Upper lobe of left lung (tissue), 6 donors: ENCODE measurements around the gene KCTD1. TPM values are rescaled to one million over a fixed set of nuclear protein-coding genes. Genes with fewer than 3 reads are reported as not detected.

ENCODE experiments used
- ATAC-seq, 2 donors: fragments of 200-7000 bp; cut with Tn5 transposase; one replicate each; pipeline ENCODE4 v1.9.1; 2022; ENCODE audit warnings: mild to moderate bottlenecking in 2 of 2, moderate library complexity in 2 of 2; ENCODE audit not compliant: low FRiP score in 2 of 2
- DNase-seq, 2 donors: peaks; one replicate each; pipeline ENCODE4 v3.0.0-alpha.2; 2019 to 2020
- H3K27ac ChIP-seq, 4 donors: fragments of 200-600 bp; sonication (generic); one replicate each; pipeline ENCODE4 v1.5.1; 2016 to 2019
- H3K27me3 ChIP-seq, 4 donors: fragments of 200-600 bp; sonication (generic); one replicate each; pipeline ENCODE4 v1.5.1; 2017 to 2019
- H3K36me3 ChIP-seq, 4 donors: fragments of 200-600 bp; sonication (generic); one replicate each; pipeline ENCODE4 v1.5.1; 2016 to 2019
- H3K4me1 ChIP-seq, 4 donors: fragments of 200-600 bp; sonication (generic); one replicate each; pipeline ENCODE4 v1.5.1; 2018 to 2019
- H3K4me3 ChIP-seq, 4 donors: fragments of 200-600 bp; sonication (generic); one replicate each; pipeline ENCODE4 v1.5.1; 2017 to 2019; ENCODE audit warnings: mild to moderate bottlenecking in 2 of 4, moderate library complexity in 1 of 4
- H3K9me3 ChIP-seq, 4 donors: fragments of 200-600 bp; sonication (generic); one replicate each; pipeline ENCODE4 v1.5.1; 2018 to 2019
- CTCF ChIP-seq, 6 experiments: fragments of 450-650 bp in 4 of 6; fragments of 200-600 bp in 2 of 6; sonication (generic) in 2 of 6; IDR thresholded peaks; one replicate each; pipeline ENCODE4 v1.5.1; 2016 to 2019; ENCODE audit warnings: antibody characterized with exemption in 6 of 6
- EP300 ChIP-seq, 4 donors: sonication (generic); formaldehyde crosslinking; IDR thresholded peaks; one replicate each; pipeline ENCODE4 v1.5.1; 2017; ENCODE audit warnings: antibody characterized with exemption in 4 of 4, control low read depth in 2 of 4
- POLR2A ChIP-seq, 4 donors: fragments of 450-650 bp; IDR thresholded peaks; one replicate each; pipeline ENCODE4 v1.5.1; 2016 to 2017; ENCODE audit warnings: antibody characterized with exemption in 4 of 4, mild to moderate bottlenecking in 2 of 4
- POLR2AphosphoS5 ChIP-seq, 2 donors: sonication (generic); formaldehyde crosslinking; IDR thresholded peaks; one replicate each; pipeline ENCODE4 v1.5.1; 2017; ENCODE audit warnings: antibody characterized with exemption in 2 of 2
- WGBS, 2 donors: methylation state at CpG; one replicate each; pipeline ENCODE4 v1.1.5; 2017 to 2018; 5-methylcytosine and 5-hydroxymethylcytosine counted together
- total RNA-seq, 6 donors: library from RNA; depleted of rRNA in 4 of 6; stranded (reverse); fragments of >200 nt in 4 of 6; gene quantifications; one replicate each; pipeline versions ENCODE4 v1.1.0 to v1.2.1, GENCODE V29; 2016 to 2021
- donor health status: DM: no; HTN: no; CAD: no; lungs with moderate emphysema.
- donor health status: DM: no; HTN: yes; CAD: no; lungs with severe emphysema.

KCTD1 gene
- total RNA-seq, 6 donors from 2014 or later = 5.8 to 22.3 (median 14.1) TPM

GRCh38 chr18:26565514-26565913, 17.2 kb upstream of the KCTD1 start:
- Histone ChIP-seq H3K27ac (no peak overlapping the region), H3K4me3 (no peak overlapping the region), H3K36me3 (no peaks in the 10 kb centered on the region), H3K27me3 (no peaks in the 10 kb centered on the region), H3K9me3 (peaks cover 0 to 2% (median 0%) of the 10 kb centered on the region in 4 donors), H3K4me1 (no peaks in the 10 kb centered on the region)
- ATAC-seq (no peak), DNase-seq (no peak)
- no peak for TF ChIP-seq CTCF (IDR thresholded peaks at IDR 0.05)
- no peak for TF ChIP-seq POLR2AphosphoS5 (IDR thresholded peaks at IDR 0.05)
- TF ChIP-seq POLR2A (IDR thresholded peaks at IDR 0.05) = no peak
- TF ChIP-seq EP300 (IDR thresholded peaks at IDR 0.05) = no peak

- Histone ChIP-seq H3K4me3 (no peak overlapping the region), H3K27ac (no peak overlapping the region), H3K36me3 (no peaks in the 10 kb centered on the region), H3K9me3 (peaks cover 0 to 2% (median 0%) of the 10 kb centered on the region in 4 donors), H3K27me3 (no peaks in the 10 kb centered on the region), H3K4me1 (no peaks in the 10 kb centered on the region)
- ATAC-seq (no peak), DNase-seq (no peak)
- 73 to 85% methylated on average over 3 of the region's 3 CpGs for WGBS, 2 donors
- no peak for TF ChIP-seq POLR2AphosphoS5 (IDR thresholded peaks at IDR 0.05)
- no peak for TF ChIP-seq EP300 (IDR thresholded peaks at IDR 0.05)
- no peak for TF ChIP-seq CTCF (IDR thresholded peaks at IDR 0.05)
- TF ChIP-seq POLR2A (IDR thresholded peaks at IDR 0.05) = no peak
These were observed 14.7 kb upstream of the KCTD1 start for GRCh38 chr18:26563024-26563423.

DNA sequence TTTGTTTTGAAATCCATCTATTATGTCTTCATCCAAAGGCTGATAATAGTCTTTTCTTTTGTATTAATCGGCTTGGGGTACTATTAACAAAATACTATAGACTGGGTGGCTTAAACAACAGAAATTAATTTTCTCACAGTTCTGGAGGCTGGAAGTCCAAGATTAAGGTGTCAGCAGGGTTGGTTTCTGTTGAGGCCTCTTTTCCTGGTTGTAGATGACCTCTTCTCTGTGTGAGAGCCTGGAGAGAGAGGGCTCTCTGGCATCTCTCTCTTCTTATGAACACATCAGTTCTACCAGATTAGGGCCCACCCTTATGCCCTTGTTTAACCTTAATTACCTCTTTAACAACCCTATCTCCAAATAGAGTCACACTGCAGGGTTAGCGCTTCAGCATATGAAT, 14.2 kb upstream of the KCTD1 start:
- no peak overlapping the region for H3K27ac ChIP-seq
- H3K4me3 ChIP-seq = no peak overlapping the region
- ATAC-seq (no peak), DNase-seq (no peak)
- no peaks in the 10 kb centered on the region for H3K36me3 ChIP-seq
- no peaks in the 10 kb centered on the region for H3K27me3 ChIP-seq
- WGBS, 2 donors = 95 to 96% methylated on average over 2 of the region's 2 CpGs
- no peaks in the 10 kb centered on the region for H3K4me1 ChIP-seq
- H3K9me3 ChIP-seq = peaks cover 0 to 2% (median 0%) of the 10 kb centered on the region in 4 donors
- TF ChIP-seq EP300 (IDR thresholded peaks at IDR 0.05) = no peak
- TF ChIP-seq POLR2A (IDR thresholded peaks at IDR 0.05) = no peak

DNA sequence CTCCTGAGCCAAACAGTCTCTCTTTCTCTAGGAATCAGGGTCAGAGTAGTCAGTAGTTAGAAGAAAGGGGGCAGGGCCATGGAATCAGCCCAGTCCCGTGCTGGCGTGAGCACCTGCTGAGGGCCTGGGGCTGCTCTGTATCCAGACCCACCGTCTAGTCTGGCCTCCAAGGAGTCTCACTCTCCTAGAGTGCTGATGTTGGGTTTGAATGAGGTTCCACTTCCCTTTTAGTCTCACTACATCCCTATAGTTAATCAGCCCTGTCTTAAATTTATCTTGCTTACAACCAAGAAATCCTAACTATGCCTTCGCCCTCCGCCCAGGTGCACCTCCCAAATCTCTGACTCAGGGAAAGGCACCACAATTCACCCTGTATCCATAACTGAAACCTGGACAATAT, 13.4 kb upstream of the KCTD1 start:
- Histone ChIP-seq H3K27me3 (no peaks in the 10 kb centered on the region), H3K4me1 (no peaks in the 10 kb centered on the region), H3K27ac (no peak overlapping the region), H3K36me3 (no peaks in the 10 kb centered on the region), H3K9me3 (peaks cover 0 to 2% (median 0%) of the 10 kb centered on the region in 4 donors), H3K4me3 (no peak overlapping the region)
- whole genome bisulfite sequencing, 2 donors = 87 to 94% methylated on average over 5 of the region's 5 CpGs
- no peak for ATAC-seq
- no peak for DNase-seq
- no peak for TF ChIP-seq POLR2AphosphoS5 (IDR thresholded peaks at IDR 0.05)
- no peak for TF ChIP-seq CTCF (IDR thresholded peaks at IDR 0.05)
- no peak for TF ChIP-seq POLR2A (IDR thresholded peaks at IDR 0.05)
- TF ChIP-seq EP300 (IDR thresholded peaks at IDR 0.05) = no peak

GRCh38 chr18:26556573-26556972, 8.2 kb upstream of the KCTD1 start:
- Histone ChIP-seq H3K9me3 (no peaks in the 10 kb centered on the region), H3K36me3 (no peaks in the 10 kb centered on the region), H3K4me3 (no peak overlapping the region), H3K4me1 (peaks cover 0 to 2% (median 0%) of the 10 kb centered on the region in 4 donors), H3K27me3 (peaks cover 0 to 3% (median 0%) of the 10 kb centered on the region in 4 donors), H3K27ac (no peak overlapping the region)
- DNase-seq (no peak), ATAC-seq (no peak)
- no peak for TF ChIP-seq POLR2AphosphoS5 (IDR thresholded peaks at IDR 0.05)
- no peak for TF ChIP-seq EP300 (IDR thresholded peaks at IDR 0.05)
- TF ChIP-seq CTCF (IDR thresholded peaks at IDR 0.05) = no peak
- TF ChIP-seq POLR2A (IDR thresholded peaks at IDR 0.05) = no peak
- 80 to 82% methylated on average over 3 of the region's 3 CpGs for WGBS, 2 donors
